Fibroblast of skin of right biceps (primary cell): ENCODE measurements around the gene MLLT1.

Experiments used
- DNase-seq: peaks from one replicate; pipeline ENCODE4 v3.0.0-alpha.2; 2013

Gene MLLT1

DNA sequence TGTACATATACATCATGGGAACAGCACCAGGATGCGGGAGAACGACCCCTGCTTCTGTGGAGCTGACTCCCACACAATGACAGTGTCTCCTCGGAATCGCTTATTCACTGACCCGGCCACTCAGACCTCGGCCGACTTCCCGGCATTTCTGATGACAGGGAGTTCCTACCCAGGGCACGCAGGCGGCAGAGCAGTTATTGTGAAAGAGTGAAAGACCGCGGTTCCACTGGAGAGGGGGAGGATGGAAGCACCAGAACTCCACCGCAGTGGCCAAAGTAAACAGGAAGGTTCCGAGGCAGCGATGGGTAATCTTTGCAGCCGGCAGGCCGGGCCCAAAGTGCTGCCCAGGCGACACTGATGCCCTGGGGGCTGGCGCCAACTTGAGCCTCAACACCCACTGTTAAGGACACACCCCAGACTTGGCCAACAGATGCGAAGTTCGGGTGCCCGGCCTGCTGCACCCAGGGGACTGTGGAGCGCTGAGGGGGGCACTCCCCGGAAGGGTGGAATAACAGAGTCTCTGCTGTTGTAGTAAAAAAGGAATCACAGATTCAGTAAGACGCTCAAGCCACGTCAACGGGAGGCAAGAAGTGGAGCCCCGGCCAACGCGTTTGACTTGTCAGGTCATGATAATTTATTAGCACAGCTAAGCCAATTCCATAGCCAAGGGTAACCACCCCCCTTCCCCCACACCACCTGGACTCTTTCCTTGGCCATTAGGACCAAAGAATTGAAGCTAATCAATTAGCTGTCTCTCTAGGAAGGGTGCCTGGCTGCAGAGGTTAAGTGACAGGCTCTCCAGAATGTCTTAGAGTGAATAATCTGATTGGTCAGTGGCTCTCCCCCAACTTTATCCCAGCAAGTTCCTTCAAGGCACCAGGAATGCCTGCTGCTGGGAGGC lies 5.8 kb downstream of the MLLT1 start:
- DNase-seq = peak; percentile 73

DNA sequence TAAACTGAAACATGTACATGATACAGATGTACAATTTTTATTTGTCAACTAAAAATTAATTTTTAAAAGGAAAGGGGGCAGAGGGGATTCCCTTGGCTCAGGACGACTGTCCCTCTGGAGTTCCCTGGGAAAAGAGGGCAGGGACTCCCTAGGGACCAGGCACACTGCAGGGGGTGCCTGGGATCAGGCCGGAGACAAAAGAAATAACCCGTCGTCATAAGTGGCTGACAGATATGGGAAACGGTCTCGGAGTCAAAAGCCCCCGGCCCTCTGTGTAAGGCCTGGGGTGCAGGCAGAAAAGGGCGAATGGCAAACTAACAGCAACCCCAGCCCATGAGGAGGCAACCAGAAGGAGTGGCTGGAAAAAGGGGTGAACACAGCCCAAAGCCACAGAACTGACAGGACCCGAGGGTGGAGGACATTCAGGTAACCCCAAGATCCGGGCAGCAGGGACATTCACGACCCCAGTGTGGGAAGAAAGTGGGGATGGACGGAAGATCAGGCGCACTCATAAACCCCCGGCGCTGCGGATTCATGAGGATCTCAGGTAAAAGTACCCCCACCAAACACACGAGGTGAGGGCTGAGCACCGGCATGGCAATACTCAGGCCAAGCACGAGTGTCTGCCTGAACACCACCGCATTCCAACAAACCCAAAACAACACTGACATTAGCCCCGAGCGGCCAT lies 6.7 kb downstream of the MLLT1 start:
- DNase-seq = no peak

DNA sequence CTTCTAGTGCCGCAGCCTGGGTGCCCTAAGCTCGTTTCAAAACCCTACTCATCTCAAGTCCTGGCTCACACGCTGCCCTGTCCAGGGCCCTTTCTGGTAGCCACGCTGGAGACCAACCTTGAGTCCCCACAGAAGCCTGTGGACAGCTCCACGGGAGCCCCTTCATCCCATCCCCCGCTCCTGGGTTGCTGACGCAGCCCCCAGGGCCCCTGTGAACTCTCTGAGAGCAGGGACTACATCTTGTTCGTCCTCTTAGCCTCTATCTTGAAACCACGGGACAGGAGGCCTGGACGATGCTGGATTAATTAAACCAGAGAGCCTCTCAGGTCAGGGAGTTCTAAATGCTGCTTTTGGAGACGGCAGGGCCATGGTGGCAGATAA lies 7.4 kb downstream of the MLLT1 start:
- DNase-seq = no peak

DNA sequence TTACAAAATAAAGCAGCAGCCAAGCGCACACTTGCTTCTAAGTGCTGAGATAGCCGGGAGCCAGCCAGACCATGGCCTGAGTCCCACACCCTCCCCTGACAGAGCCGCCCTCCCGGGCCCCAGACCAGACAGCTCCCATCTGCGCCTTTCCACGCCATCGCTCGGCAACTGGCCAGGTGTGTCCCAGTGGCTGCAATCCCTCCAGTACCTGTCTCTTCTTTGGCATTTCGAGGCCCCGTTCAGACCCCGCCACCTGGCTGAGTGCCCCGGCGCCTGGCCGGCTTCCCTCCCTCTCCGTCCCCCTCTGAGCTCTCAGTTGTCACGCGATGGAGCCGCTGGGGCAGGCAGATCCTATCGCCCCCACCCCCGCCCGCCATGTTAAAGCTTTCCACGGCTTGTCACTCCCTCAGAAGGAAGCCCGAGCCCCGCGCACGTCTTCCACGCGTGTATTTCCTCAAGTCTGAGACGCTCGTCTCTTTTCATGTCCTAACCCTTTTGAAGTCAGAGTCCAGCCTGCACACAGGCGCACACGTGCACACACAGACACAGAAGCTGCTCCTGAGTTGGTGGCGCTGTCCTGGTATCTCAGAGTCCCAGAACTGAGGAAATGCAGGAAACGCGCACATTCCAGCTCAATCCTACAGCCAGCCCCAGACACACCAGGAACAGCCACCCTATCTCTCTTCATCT lies 7.9 kb downstream of the MLLT1 start:
- peak; percentile 81 for DNase-seq

DNA sequence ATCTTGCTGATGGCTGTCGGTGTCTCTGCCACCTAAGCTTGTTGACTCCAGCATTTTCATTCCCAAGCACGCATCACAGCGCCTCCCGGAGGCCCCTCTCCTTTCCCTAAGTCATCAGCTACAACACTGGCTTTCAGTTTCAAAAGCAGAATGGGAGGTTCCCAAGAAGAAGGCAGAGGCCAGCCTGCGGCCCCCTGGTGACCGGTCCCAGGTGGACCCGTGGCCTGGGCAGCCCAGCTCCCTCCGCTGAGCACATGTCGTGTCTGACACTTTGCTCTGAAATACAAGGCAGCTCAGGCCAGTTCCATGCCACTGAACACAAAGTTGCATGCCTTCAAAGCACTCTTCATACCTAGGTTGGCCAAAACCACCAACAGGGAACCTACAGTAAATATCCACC lies 8.5 kb downstream of the MLLT1 start:
- DNase-seq = no peak

- DNase-seq = no peak
Observed at GRCh38 chr19:6270822-6271221, 9.0 kb downstream of the MLLT1 start.

GRCh38 chr19:6270076-6270745 lies 9.6 kb downstream of the MLLT1 start:
- no peak for DNase-seq

- DNase-seq = no peak
Observed at GRCh38 chr19:6269101-6269886, 10.5 kb downstream of the MLLT1 start.

- DNase-seq = no peak
Observed at GRCh38 chr19:6268382-6268771, 11.4 kb downstream of the MLLT1 start.

GRCh38 chr19:6267552-6268381 lies 12.0 kb downstream of the MLLT1 start:
- DNase-seq = no peak

DNA sequence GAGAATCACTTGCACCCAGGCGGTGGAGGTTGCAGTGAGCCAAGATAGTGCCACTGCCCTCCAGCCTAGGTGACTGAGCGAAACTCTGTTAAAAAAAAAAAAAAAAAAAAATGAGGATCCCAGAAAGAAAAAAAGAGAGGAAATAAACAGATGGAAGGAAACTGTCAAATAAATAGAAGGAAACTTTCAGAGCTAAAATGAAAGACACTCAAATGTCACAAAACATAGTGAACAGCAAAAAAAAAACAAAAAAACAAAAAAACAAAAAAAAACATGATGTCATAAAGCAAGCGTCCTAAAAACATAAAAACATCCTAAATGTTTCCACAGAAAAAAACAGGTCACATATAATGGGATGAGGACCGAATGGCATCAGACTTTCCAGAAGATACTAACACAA lies 15.0 kb downstream of the MLLT1 start:
- DNase-seq = no peak

GRCh38 chr19:6263735-6264444 lies 15.9 kb downstream of the MLLT1 start:
- DNase-seq = peak; percentile 67

- no peak for DNase-seq
Observed at GRCh38 chr19:6263306-6263705, 16.5 kb downstream of the MLLT1 start.

DNA sequence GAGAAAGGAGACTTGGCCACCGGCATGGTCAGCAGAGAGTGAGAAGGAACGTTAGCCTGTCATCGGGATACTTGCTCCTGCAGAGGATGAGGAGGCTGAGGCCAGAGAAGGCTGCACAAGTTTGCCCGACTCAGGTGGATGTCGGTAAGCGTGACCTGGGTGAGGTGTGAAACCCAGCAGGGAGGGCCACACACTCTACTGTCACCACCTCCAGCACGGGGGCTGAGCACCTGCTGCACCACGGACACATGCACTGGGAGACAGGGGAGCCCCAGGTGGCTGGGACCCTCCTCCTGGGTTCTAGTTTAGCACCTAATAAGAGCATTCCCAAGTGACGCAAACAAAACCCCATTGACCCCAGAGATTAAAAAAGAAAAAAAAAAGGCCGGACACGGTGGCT lies 17.3 kb downstream of the MLLT1 start:
- no peak for DNase-seq

- no peak for DNase-seq
Observed at GRCh38 chr19:6261883-6262282, 17.9 kb downstream of the MLLT1 start.

GRCh38 chr19:6260912-6261650 lies 18.7 kb downstream of the MLLT1 start:
- no peak for DNase-seq

- DNase-seq = no peak
Observed at GRCh38 chr19:6260376-6260775, 19.4 kb downstream of the MLLT1 start.

DNA sequence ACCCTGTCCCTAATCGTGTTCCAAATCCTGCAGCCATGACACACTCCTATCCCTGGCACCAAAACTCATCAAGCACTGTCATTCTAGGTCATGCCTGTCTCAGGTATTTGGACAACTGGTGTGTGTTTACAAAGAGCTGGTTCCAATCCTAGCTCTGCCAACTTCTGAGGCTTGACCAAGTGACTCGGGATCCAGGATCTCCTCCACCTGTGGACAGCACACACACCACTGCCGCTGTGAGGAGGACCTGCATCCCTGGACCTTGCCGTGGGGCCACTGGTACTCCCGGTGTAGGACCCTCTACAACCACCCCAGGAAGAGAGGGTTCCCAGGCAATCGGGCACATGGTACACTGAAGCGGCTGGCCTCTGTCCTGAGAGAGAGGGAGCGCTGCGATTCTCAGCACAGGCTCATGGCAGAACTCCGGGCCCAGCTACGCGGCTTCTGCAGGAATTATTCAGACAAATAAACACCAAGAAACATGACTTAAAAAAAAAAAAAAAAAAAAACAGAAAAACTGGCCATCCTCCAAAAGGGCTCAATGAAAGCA lies 20.4 kb downstream of the MLLT1 start:
- DNase-seq = no peak

DNA sequence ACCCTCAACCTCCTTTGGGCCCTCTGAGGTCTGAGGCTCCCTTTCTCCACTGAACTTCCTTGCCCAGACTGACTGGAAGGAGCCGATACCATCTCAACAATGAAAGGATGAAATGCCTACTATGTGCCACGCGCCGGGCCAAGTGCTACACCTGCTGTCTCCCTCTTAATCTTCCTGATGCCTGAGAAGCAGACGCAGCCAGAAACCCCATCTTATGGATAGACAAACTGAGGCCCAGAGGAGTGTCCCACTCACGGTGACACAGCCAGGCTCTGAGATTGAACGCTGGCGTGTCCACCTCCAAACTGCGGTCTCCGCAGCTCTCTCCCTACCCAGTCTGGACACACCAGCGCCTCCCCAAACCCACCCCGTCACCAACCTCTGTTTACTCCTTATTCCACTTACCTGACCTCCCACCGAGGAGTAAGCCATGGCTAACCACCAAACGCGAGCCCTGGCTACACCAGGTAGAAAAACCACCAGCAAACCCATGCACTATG lies 20.9 kb downstream of the MLLT1 start:
- no peak for DNase-seq
